Measurements from ENCODE around the gene WNT11. TPM values are rescaled to one million over a fixed set of nuclear protein-coding genes. Genes with fewer than 3 reads are reported as not detected.
A peak's percentile ranks its signal among the peaks of the same experiment; 100 is the strongest.

Gene WNT11
- total RNA-seq, 2 experiments from 2014 or later: not detected

DNA sequence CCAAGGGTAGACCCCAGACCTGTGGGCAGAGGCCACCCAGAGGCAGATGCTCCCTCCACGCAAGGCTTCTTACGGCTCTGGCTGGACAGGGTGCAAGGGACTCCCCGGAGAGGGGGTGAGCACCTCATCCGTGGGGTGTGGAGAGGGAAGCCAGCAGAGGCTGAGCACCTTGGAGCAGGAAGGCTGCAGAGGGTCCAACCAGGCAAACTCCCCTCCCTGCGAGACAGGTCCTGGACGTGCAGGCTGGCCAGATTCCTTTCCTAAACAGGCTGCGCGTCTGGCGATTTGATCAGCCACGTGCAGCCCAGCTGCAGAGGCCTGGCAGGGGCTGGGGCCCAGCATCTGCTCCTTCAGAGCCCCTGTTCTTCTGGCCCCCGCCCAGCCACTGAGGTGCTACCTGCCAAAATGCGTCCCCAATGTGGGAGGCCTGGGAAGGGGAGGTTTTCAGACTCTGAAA, 49.3 kb downstream of the WNT11 start:
- Mint-ChIP-seq H3K4me1 (peaks cover 14% of the 10 kb centered on the region), H3K27me3 (peaks cover 13% of the 10 kb centered on the region), H3K9me3 (ENCODE audit: low read depth) (no peaks in the 10 kb centered on the region), H3K27ac (no peak overlapping the region), H3K4me3 (no peak overlapping the region), H3K36me3 (ENCODE audit: low read depth) (no peaks in the 10 kb centered on the region)
- intact Hi-C loops (cut with DNase I, micrococcal nuclease): no loop called here
- no peak for DNase-seq
- POLR2A ChIA-PET: no interaction called here
- ATAC-seq: no peak
- CTCF ChIA-PET: no interaction called here

DNA sequence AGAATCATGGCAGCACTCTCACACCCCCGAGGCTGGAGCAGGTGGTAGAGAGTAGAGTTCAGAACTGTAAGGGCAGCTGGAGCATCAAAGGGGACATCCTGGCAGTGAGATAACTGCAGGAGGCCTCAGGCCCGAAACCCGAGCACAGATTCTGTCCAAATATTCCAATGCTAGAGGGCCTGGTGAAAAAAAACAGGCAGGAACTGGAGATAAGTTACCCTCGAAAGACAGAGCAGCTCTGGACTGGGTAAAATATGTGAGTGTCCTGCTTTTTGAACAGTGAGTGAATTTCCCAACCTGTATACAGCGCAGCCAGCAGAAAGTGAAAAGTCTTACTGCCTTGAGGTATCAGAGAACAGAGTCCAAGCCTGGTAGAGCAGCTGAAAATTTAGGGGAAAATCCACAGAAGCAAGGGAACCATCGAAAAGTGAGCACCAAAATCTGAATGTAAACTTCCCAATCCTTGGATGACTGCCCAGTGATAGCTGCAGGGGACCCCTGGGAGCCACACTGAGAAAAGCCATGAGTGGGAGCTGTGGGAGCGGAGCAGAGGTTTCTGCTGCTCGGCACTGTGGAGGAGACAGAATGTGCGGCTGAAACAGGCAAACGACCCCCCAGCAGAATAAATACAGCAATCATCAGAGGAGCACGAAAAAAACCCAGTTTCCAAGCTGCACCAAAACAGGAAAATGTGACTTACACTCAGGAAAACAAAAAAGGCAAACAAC, 50.6 kb downstream of the WNT11 start:
- DNase-seq: no peak
- Mint-ChIP-seq H3K4me1 (peaks cover 18% of the 10 kb centered on the region), H3K36me3 (ENCODE audit: low read depth) (no peaks in the 10 kb centered on the region), H3K27me3 (peaks cover 14% of the 10 kb centered on the region), H3K4me3 (no peak overlapping the region), H3K27ac (no peak overlapping the region), H3K9me3 (ENCODE audit: low read depth) (no peaks in the 10 kb centered on the region)
- intact Hi-C loops (cut with DNase I, micrococcal nuclease): no loop called here
- ATAC-seq: no peak
- ChIA-PET CTCF (interaction anchor here (0.6 to 1.9 kb wide), 4 partner anchors 12 to 398 kb away, joined by 3 to 8 read pairs (median 3); no protein-coding TSS in a partner anchor), POLR2A (no interaction called here)

DNA sequence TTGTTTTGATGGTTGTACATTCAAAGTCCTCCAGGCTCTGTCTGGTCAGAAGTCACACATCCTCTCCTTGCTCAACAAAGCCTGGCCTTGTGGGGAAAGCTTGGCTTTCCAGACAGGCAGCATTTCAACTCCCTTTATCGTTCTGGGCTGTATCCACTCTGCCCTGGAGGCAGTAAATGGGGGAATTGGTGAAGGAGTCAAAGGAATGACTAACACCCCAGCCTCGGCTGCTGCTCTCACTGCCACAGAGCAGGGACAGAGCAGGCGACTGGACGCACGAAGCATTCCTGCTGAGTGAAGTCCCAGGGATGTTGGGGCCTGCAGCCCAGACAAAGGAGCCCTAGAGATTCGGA, 52.8 kb downstream of the WNT11 start:
- Mint-ChIP-seq H3K27me3 (peaks cover 16% of the 10 kb centered on the region), H3K27ac (no peak overlapping the region), H3K36me3 (ENCODE audit: low read depth) (no peaks in the 10 kb centered on the region), H3K4me3 (no peak overlapping the region), H3K4me1 (peaks cover 18% of the 10 kb centered on the region), H3K9me3 (ENCODE audit: low read depth) (no peaks in the 10 kb centered on the region)
- ChIA-PET POLR2A (no interaction called here), CTCF (interaction anchor here (0.7 to 2.3 kb wide), 4 partner anchors 25 to 493 kb away, joined by 3 to 71 read pairs (median 16); no protein-coding TSS in a partner anchor)
- DNase-seq (no peak), ATAC-seq (no peak)
- intact Hi-C loops (cut with DNase I, micrococcal nuclease): loop anchor here (2.0 to 5.0 kb wide), 2 partner anchors 351 to 431 kb away; no protein-coding TSS in a partner anchor

DNA sequence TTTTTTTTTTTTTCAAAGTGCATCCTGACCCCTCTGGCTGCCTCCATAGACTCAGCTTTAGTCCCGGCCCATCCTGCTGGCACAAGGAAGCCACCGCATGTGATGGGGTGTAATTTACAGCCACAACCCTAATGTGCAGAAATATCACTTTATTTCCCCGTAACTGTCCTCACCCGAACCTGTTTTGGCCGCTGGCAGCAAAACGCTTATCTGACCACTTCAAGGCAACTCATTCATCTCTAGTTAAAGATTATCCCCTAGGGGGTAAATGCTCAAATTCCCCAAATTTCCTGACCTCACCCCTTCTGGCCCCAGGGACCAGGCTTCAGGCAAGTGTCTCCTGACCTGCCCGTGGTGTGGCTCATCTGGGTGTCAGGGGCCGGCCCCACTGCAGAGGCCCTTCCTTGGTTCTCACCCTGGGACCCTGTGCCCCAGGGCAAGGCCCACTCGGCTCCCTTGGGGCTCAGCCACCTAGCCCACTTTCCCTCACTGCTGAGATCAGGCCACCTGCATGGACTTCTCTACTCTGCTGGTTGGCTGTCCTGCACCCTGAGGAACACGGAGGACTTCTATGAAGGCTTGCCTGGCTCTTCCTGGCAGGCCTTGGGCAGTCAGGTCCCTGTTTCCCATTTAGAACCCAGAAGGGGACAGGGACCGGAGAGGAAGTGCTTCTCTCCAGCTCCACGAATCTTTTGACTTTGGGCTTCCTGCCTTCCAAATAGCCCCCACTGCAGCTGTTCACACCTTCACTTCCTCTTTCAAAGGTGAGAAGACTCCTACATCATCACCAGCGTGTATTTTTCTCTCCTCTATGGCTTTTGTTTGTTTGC, 53.3 kb downstream of the WNT11 start:
- peak overlapping the region; percentile 66 for H3K27ac Mint-ChIP-seq
- no peak for ATAC-seq
- peak overlapping the region; percentile 57 for H3K4me3 Mint-ChIP-seq
- DNase-seq: no peak
- intact Hi-C loops (cut with DNase I, micrococcal nuclease): loop anchor here (1.0 to 5.0 kb wide), 4 partner anchors 256 to 430 kb away; no protein-coding TSS in a partner anchor
- H3K36me3 Mint-ChIP-seq (ENCODE audit: low read depth): no peaks in the 10 kb centered on the region
- H3K27me3 Mint-ChIP-seq: peaks cover 16% of the 10 kb centered on the region
- no peaks in the 10 kb centered on the region for H3K9me3 Mint-ChIP-seq (ENCODE audit: low read depth)
- CTCF ChIA-PET: interaction anchor here (0.5 to 2.3 kb wide), 38 partner anchors 8 to 493 kb away, joined by 3 to 71 read pairs (median 4); no protein-coding TSS in a partner anchor
- POLR2A ChIA-PET: no interaction called here
- peaks cover 18% of the 10 kb centered on the region for H3K4me1 Mint-ChIP-seq

DNA sequence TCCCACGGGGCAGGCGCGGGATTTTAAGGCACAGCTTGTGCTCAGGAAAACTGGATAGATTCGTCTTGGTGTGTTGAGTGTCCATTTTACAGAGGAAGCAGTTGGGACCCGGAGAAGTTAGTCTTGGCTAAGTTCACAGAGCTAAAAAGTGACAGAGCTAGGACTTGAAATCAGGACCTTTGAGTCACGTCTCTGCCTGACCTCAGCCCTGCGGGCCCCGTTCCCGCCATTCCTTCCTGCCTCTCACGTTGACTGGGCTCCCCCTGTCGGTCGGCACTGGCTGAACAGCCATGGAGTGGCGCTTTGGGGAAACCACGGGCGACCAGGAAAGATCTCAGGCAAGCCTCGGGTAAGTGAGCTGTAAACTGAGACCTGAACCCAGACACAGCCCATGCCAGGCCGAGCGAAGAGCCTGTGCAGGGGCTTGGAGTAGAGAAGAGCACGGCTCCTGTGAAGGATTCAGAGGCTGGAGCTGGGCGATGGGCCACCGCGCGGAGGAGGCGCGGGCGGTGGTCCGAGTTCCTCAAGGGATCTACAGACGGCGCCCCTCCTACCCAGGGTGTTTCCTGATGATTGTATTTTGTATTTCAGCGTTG, 54.1 kb downstream of the WNT11 start:
- Mint-ChIP-seq H3K4me1 (peaks cover 18% of the 10 kb centered on the region), H3K36me3 (ENCODE audit: low read depth) (no peaks in the 10 kb centered on the region), H3K9me3 (ENCODE audit: low read depth) (no peaks in the 10 kb centered on the region), H3K27me3 (peaks cover 16% of the 10 kb centered on the region), H3K4me3 (peak overlapping the region; percentile 57), H3K27ac (peak overlapping the region; percentile 59)
- POLR2A ChIA-PET: interaction anchor here (0.7 kb wide), 1 partner anchor 11 kb away, joined by 6 read pairs; no protein-coding TSS in a partner anchor
- ATAC-seq (peak; percentile 98), DNase-seq (peak; percentile 96)
- intact Hi-C loops (cut with DNase I, micrococcal nuclease): loop anchor here (1.0 to 5.0 kb wide), 4 partner anchors 255 to 429 kb away; no protein-coding TSS in a partner anchor
- CTCF ChIA-PET: interaction anchor here (0.6 to 2.3 kb wide), 59 partner anchors 8 to 1298 kb away, joined by 3 to 71 read pairs (median 4); no protein-coding TSS in a partner anchor

DNA sequence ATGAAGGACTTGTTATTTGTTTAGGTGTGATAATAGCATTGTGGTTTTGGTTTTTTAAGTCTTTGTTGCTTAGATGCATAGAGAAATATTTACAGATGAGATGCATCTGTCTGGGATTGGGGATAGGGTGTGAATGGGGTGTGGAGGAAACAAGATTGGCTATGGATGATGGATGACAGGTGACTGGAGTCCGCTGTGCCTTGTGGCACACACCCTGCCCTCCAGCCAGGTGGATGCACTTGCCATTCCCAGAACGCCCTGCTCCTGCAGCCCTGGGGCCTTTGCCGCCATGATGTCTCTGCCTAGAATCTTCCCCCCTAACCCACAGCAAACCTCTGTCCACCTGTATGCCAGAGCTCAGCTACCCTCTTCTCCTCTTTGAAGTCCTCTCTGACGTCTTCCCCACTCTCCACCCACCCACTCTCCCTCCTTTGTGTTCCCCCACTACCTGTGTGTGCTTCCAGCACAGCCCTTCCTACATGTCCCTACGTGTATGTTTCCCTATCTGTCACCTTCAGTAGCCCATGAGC, 54.7 kb downstream of the WNT11 start:
- intact Hi-C loops (cut with DNase I, micrococcal nuclease): loop anchor here (1.0 to 5.0 kb wide), 4 partner anchors 254 to 429 kb away; no protein-coding TSS in a partner anchor
- H3K27ac Mint-ChIP-seq: peak overlapping the region; percentile 59
- DNase-seq (no peak), ATAC-seq (peak; percentile 16)
- POLR2A ChIA-PET: interaction anchor here (0.7 kb wide), 1 partner anchor 10 kb away, joined by 6 read pairs; no protein-coding TSS in a partner anchor
- peaks cover 16% of the 10 kb centered on the region for H3K27me3 Mint-ChIP-seq
- H3K9me3 Mint-ChIP-seq (ENCODE audit: low read depth): no peaks in the 10 kb centered on the region
- CTCF ChIA-PET: interaction anchor here (0.6 to 2.3 kb wide), 56 partner anchors 8 to 1225 kb away, joined by 3 to 71 read pairs (median 4); no protein-coding TSS in a partner anchor
- H3K36me3 Mint-ChIP-seq (ENCODE audit: low read depth): no peaks in the 10 kb centered on the region
- peaks cover 18% of the 10 kb centered on the region for H3K4me1 Mint-ChIP-seq
- H3K4me3 Mint-ChIP-seq: peak overlapping the region; percentile 57

DNA sequence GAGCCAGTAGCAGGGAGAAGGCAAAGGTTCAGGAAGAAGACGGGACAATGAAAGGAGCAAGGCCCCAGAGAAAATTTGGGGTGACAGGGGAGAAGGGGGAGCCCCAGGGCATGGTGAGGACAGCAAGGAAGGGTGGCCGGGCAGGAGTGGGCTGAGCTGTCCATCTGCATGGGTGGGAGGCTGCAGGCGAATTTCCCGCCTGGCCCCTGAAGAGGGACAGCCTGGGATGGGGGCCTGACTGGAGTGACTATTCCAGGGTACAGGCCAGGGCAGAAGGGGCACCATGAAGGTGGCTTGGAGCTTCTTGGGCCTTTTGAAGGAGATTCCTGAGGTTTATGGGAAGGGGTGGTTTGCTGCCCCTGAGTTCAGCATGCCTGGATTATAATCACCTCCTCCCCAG, 56.2 kb downstream of the WNT11 start:
- ATAC-seq: no peak
- CTCF ChIA-PET: interaction anchor here (0.6 to 1.8 kb wide), 3 partner anchors 12 to 508 kb away, joined by 3 to 5 read pairs (median 4); no protein-coding TSS in a partner anchor
- no peak overlapping the region for H3K4me3 Mint-ChIP-seq

DNA sequence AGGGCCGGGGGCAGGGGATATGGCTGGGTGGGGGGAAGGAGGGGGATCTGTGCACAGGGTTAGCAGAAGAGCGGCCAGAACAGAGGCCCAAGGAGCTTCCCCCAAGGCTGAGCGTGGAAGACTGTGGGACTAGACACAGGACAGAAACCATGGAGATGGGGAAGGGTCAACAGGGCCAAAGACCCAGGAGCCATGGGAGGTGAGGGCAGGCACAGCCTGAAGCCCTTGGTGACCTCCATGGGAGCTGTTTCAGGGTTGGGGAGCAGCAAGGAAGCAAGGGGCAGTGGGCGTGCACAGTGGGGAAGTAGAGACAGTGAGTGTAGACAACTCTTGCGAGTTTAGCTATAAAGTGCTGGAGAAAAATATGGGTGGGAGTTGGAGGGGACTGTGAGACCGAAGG, 56.6 kb downstream of the WNT11 start:
- ATAC-seq (no peak), DNase-seq (no peak)
- CTCF ChIA-PET: interaction anchor here (0.6 to 1.8 kb wide), 3 partner anchors 11 to 508 kb away, joined by 3 to 5 read pairs (median 4); no protein-coding TSS in a partner anchor
- Mint-ChIP-seq H3K9me3 (ENCODE audit: low read depth) (no peaks in the 10 kb centered on the region), H3K4me1 (peaks cover 18% of the 10 kb centered on the region), H3K27me3 (peaks cover 14% of the 10 kb centered on the region), H3K4me3 (no peak overlapping the region), H3K36me3 (ENCODE audit: low read depth) (no peaks in the 10 kb centered on the region), H3K27ac (no peak overlapping the region)
- POLR2A ChIA-PET: no interaction called here
- intact Hi-C loops (cut with DNase I, micrococcal nuclease): loop anchor here in 1 of 2 experiments (5.0 kb wide), 1 partner anchor 347 kb away; no protein-coding TSS in a partner anchor

More for the DNA sequence above, 56.2 kb downstream of the WNT11 start:
- POLR2A ChIA-PET: no interaction called here
- intact Hi-C loops (cut with DNase I, micrococcal nuclease): loop anchor here in 1 of 2 experiments (5.0 kb wide), 1 partner anchor 348 kb away; no protein-coding TSS in a partner anchor
- Mint-ChIP-seq H3K36me3 (ENCODE audit: low read depth) (no peaks in the 10 kb centered on the region), H3K4me1 (peaks cover 18% of the 10 kb centered on the region), H3K9me3 (ENCODE audit: low read depth) (no peaks in the 10 kb centered on the region), H3K27ac (no peak overlapping the region), H3K27me3 (peaks cover 14% of the 10 kb centered on the region)
- no peak for DNase-seq

DNA sequence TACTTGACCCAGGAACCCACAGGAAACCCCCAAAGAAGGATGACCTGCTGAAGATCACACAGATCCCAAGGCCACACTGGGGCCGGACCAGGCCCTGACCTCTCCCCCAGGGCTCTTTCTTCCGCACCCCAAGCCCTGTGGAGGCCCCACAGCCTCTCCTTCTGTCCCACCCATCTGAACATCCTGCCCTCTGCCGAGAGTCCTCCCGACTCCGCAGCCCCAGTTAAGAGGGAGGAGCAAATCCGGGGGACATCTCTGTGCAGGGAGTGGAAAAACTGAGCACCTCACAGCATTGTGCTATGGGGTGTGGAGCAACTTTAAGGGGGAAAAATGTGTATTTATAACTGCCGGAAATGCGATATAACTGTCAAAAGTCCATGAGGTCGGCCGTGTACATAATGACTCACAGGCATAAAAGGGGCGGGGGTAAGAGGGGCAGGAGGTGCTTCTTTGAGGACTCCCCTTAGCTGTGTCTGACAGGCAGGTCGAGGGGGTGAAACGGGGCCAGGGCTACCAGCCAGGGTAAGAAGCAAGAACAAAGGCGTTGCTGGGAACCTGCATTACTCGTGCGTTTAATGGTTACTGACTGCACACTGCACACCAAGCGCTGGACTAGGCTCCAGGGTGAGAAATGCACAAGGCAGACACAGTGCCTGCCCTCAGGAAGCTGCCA, 57.2 kb downstream of the WNT11 start:
- H3K4me3 Mint-ChIP-seq: no peak overlapping the region
- DNase-seq (no peak), ATAC-seq (no peak)
- H3K27ac Mint-ChIP-seq: no peak overlapping the region
- no peaks in the 10 kb centered on the region for H3K9me3 Mint-ChIP-seq (ENCODE audit: low read depth)
- H3K36me3 Mint-ChIP-seq (ENCODE audit: low read depth): no peaks in the 10 kb centered on the region
- ChIA-PET CTCF (interaction anchor here (0.6 to 1.8 kb wide), 4 partner anchors 11 to 507 kb away, joined by 3 to 5 read pairs (median 4); no protein-coding TSS in a partner anchor), POLR2A (no interaction called here)
- peaks cover 18% of the 10 kb centered on the region for H3K4me1 Mint-ChIP-seq
- peaks cover 14% of the 10 kb centered on the region for H3K27me3 Mint-ChIP-seq
- intact Hi-C loops (cut with DNase I, micrococcal nuclease): no loop called here

DNA sequence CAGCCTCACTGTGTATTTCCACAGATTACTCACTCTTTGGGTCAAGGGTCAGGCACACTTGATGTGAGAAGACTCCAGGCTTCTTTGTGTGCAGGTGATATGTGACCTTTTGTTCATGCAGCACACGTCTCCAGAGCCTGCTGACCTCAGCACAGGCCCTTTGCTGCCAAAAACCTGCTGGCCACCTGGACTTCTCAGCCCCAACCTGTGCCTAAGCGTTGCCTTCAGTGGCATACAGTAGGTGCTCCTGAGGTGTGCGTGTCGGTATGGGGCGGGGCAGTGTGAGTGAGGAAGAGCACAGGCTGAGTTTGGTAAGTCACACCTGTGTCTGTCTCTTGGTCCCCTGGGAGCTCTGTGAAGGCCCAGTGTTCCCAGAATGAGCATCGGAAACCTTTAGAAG, 58.1 kb downstream of the WNT11 start:
- ATAC-seq (no peak), DNase-seq (no peak)
- CTCF ChIA-PET: interaction anchor here (0.6 to 0.7 kb wide), 2 partner anchors 205 to 703 kb away, joined by 3 to 5 read pairs; no protein-coding TSS in a partner anchor
- Mint-ChIP-seq H3K4me3 (no peak overlapping the region), H3K27ac (no peak overlapping the region), H3K9me3 (ENCODE audit: low read depth) (no peaks in the 10 kb centered on the region), H3K27me3 (peaks cover 11% of the 10 kb centered on the region), H3K4me1 (peaks cover 15% of the 10 kb centered on the region), H3K36me3 (ENCODE audit: low read depth) (no peaks in the 10 kb centered on the region)
- intact Hi-C loops (cut with DNase I, micrococcal nuclease): no loop called here
- POLR2A ChIA-PET: no interaction called here

Data from activated CD4-positive, alpha-beta T cell treated with anti-CD3 and anti-CD28 coated beads for 36 hours (primary cell).